Measurements from ENCODE around the gene CEPT1. TPM values are rescaled to one million over a fixed set of nuclear protein-coding genes. Genes with fewer than 3 reads are reported as not detected.

CEPT1 gene
- total and polyA plus RNA-seq, 2 of the 8 experiments (the other 6 are each of a cell fraction or from before 2014, with no cell fraction given): 18.5 to 28.6 TPM

DNA sequence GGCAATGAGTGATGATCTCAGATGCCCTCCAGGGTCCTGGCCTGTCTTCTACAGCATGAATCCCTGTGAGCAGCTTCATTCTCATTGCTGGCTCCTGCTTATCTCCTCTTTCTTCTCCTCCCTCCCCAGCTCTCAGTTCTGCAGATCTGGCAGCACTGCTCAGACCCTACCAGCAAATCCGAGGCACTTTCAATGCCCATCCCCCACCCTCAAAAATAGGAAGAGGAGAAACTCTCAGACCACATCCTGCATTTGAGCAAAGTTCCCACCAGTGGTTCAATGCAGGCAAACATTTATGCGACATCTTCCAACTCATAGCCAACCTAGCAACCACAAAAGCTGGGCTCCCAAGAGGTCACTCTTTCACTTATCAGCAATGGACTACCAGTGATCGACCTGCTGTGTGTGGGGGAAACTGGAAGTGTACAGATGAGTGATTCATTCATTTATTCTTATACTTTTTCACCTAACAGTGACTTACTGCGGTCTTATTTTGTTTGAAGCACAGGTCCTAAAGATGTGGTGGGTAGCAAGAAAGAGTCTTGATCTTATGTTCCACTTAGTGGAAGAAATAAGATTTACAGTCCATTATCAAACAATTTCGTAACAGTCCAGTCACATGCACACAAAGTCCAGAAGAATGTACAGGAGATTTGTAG is 81.7 kb downstream of the CEPT1 start (continued):
- TF ChIP-seq, protein P1, sequence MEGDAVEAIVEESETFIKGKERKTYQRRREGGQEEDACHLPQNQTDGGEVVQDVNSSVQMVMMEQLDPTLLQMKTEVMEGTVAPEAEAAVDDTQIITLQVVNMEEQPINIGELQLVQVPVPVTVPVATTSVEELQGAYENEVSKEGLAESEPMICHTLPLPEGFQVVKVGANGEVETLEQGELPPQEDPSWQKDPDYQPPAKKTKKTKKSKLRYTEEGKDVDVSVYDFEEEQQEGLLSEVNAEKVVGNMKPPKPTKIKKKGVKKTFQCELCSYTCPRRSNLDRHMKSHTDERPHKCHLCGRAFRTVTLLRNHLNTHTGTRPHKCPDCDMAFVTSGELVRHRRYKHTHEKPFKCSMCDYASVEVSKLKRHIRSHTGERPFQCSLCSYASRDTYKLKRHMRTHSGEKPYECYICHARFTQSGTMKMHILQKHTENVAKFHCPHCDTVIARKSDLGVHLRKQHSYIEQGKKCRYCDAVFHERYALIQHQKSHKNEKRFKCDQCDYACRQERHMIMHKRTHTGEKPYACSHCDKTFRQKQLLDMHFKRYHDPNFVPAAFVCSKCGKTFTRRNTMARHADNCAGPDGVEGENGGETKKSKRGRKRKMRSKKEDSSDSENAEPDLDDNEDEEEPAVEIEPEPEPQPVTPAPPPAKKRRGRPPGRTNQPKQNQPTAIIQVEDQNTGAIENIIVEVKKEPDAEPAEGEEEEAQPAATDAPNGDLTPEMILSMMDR (IDR thresholded peaks at IDR 0.05; ENCODE audit: control extremely low read depth in 1 of 3, insufficient read depth in 1 of 3, low read depth in 1 of 3, low read length in 3 of 3): no peak
- TF ChIP-seq SIRT6 (IDR thresholded peaks at IDR 0.05; ENCODE audit: low read length): no peak
- TF ChIP-seq, protein P2, sequence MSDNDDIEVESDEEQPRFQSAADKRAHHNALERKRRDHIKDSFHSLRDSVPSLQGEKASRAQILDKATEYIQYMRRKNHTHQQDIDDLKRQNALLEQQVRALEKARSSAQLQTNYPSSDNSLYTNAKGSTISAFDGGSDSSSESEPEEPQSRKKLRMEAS (IDR thresholded peaks at IDR 0.05): no peak
- TF ChIP-seq NRF1 (IDR thresholded peaks at IDR 0.05; ENCODE audit: low read depth, low read length): no peak
- TF ChIP-seq, protein P3, sequence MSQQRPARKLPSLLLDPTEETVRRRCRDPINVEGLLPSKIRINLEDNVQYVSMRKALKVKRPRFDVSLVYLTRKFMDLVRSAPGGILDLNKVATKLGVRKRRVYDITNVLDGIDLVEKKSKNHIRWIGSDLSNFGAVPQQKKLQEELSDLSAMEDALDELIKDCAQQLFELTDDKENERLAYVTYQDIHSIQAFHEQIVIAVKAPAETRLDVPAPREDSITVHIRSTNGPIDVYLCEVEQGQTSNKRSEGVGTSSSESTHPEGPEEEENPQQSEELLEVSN (IDR thresholded peaks at IDR 0.05): no peak
- TF ChIP-seq TAF7 (optimal IDR thresholded peaks at IDR 0.05; ENCODE audit: borderline replicate concordance, low read depth, low read length): no peak
- no peak for TF ChIP-seq HDAC6 (IDR thresholded peaks at IDR 0.05; ENCODE audit: low read depth, low read length)
- TF ChIP-seq ASH2L (IDR thresholded peaks at IDR 0.05; ENCODE audit: low read length): no peak
- no peak for TF ChIP-seq MAFK (IDR thresholded peaks at IDR 0.05; ENCODE audit: low read depth, low read length)
